Adipocyte (in vitro differentiated cells): Measurements from ENCODE around the gene LDLRAD3.

Source experiments
- DNase-seq: peaks from one replicate; pipeline ENCODE4 v3.0.0-alpha.2; 2015; ENCODE audit warnings: low read depth
- H3K27me3 ChIP-seq: replicated peaks from 2 replicates; pipeline ENCODE4 v1.7.0; 2013; ENCODE audit warnings: mild to moderate bottlenecking, low read length, moderate library complexity; ENCODE audit not compliant: control insufficient read depth, insufficient read depth
- H3K36me3 ChIP-seq: 2 replicates; pipeline ENCODE4 v1.7.0; 2013; ENCODE audit warnings: low read length, mild to moderate bottlenecking, moderate library complexity; ENCODE audit not compliant: control insufficient read depth, insufficient read depth, severe bottlenecking
- H3K4me1 ChIP-seq: 2 replicates; pipeline ENCODE4 v1.7.0; 2013; ENCODE audit warnings: mild to moderate bottlenecking, low read length, moderate library complexity; ENCODE audit not compliant: control insufficient read depth, insufficient read depth
- H3K4me3 ChIP-seq: 2 replicates; pipeline ENCODE4 v1.7.0; 2013; ENCODE audit warnings: mild to moderate bottlenecking, low read length, moderate library complexity
- H3K9ac ChIP-seq: 2 replicates; pipeline ENCODE4 v1.7.0; 2013; ENCODE audit warnings: mild to moderate bottlenecking, low read length, moderate library complexity
- H3K9me3 ChIP-seq: 2 replicates; pipeline ENCODE4 v1.7.0; 2013; ENCODE audit warnings: mild to moderate bottlenecking, low read length, moderate library complexity; ENCODE audit not compliant: control insufficient read depth

The LDLRAD3 gene

GRCh38 chr11:36160091-36160490 is 216.2 kb downstream of the LDLRAD3 start:
- Histone ChIP-seq H3K9ac (no peak overlapping the region), H3K4me1 (peaks cover 21% of the 10 kb centered on the region), H3K36me3 (no peaks in the 10 kb centered on the region), H3K27me3 (no peaks in the 10 kb centered on the region), H3K4me3 (no peak overlapping the region), H3K9me3 (no peaks in the 10 kb centered on the region)
- DNase-seq: no peak

- H3K9ac ChIP-seq: no peak overlapping the region
- peaks cover 16% of the 10 kb centered on the region for H3K4me1 ChIP-seq
- H3K27me3 ChIP-seq: no peaks in the 10 kb centered on the region
- no peaks in the 10 kb centered on the region for H3K36me3 ChIP-seq
- DNase-seq: no peak
- no peak overlapping the region for H3K4me3 ChIP-seq
- H3K9me3 ChIP-seq: no peaks in the 10 kb centered on the region
Measured at GRCh38 chr11:36161572-36161971, 217.7 kb downstream of the LDLRAD3 start.

- no peaks in the 10 kb centered on the region for H3K27me3 ChIP-seq
- no peaks in the 10 kb centered on the region for H3K36me3 ChIP-seq
- DNase-seq: no peak
- H3K4me3 ChIP-seq: no peak overlapping the region
- H3K9me3 ChIP-seq: no peaks in the 10 kb centered on the region
- no peak overlapping the region for H3K9ac ChIP-seq
- peaks cover 10% of the 10 kb centered on the region for H3K4me1 ChIP-seq
Measured at GRCh38 chr11:36162006-36162882, 218.4 kb downstream of the LDLRAD3 start.

GRCh38 chr11:36162883-36163434 is 219.1 kb downstream of the LDLRAD3 start:
- no peak overlapping the region for H3K9ac ChIP-seq
- no peak for DNase-seq
- no peak overlapping the region for H3K4me3 ChIP-seq
- H3K4me1 ChIP-seq: peaks cover 4% of the 10 kb centered on the region
- H3K36me3 ChIP-seq: no peaks in the 10 kb centered on the region
- no peaks in the 10 kb centered on the region for H3K27me3 ChIP-seq
- no peaks in the 10 kb centered on the region for H3K9me3 ChIP-seq

- Histone ChIP-seq H3K36me3 (no peaks in the 10 kb centered on the region), H3K9ac (no peak overlapping the region), H3K27me3 (no peaks in the 10 kb centered on the region), H3K9me3 (no peaks in the 10 kb centered on the region), H3K4me1 (peaks cover 4% of the 10 kb centered on the region), H3K4me3 (no peak overlapping the region)
- no peak for DNase-seq
Measured at GRCh38 chr11:36164506-36165250, 220.8 kb downstream of the LDLRAD3 start.

GRCh38 chr11:36165621-36166397 is 221.9 kb downstream of the LDLRAD3 start:
- Histone ChIP-seq H3K9ac (no peak overlapping the region), H3K4me1 (peaks cover 4% of the 10 kb centered on the region), H3K27me3 (no peaks in the 10 kb centered on the region), H3K9me3 (no peaks in the 10 kb centered on the region), H3K4me3 (no peak overlapping the region), H3K36me3 (no peaks in the 10 kb centered on the region)
- DNase-seq: no peak

- Histone ChIP-seq H3K9me3 (peaks cover 3% of the 10 kb centered on the region), H3K4me3 (no peak overlapping the region), H3K36me3 (no peaks in the 10 kb centered on the region), H3K9ac (no peak overlapping the region), H3K4me1 (peaks cover 4% of the 10 kb centered on the region), H3K27me3 (no peaks in the 10 kb centered on the region)
- no peak for DNase-seq
Measured at GRCh38 chr11:36167073-36167472, 223.2 kb downstream of the LDLRAD3 start.

- Histone ChIP-seq H3K36me3 (no peaks in the 10 kb centered on the region), H3K4me3 (no peak overlapping the region), H3K9me3 (peaks cover 3% of the 10 kb centered on the region), H3K4me1 (peaks cover 4% of the 10 kb centered on the region), H3K27me3 (no peaks in the 10 kb centered on the region), H3K9ac (no peak overlapping the region)
- no peak for DNase-seq
Measured at GRCh38 chr11:36167729-36168128, 223.9 kb downstream of the LDLRAD3 start.

GRCh38 chr11:36177836-36178235 is 234.0 kb downstream of the LDLRAD3 start:
- H3K4me3 ChIP-seq: no peak overlapping the region
- no peaks in the 10 kb centered on the region for H3K36me3 ChIP-seq
- DNase-seq: no peak
- no peaks in the 10 kb centered on the region for H3K27me3 ChIP-seq
- H3K9ac ChIP-seq: no peak overlapping the region
- H3K9me3 ChIP-seq: no peaks in the 10 kb centered on the region
- H3K4me1 ChIP-seq: no peaks in the 10 kb centered on the region

GRCh38 chr11:36186340-36187175 is 242.7 kb downstream of the LDLRAD3 start:
- Histone ChIP-seq H3K4me3 (peak overlapping the region; percentile 15), H3K9ac (no peak overlapping the region), H3K36me3 (no peaks in the 10 kb centered on the region), H3K9me3 (no peaks in the 10 kb centered on the region), H3K27me3 (no peaks in the 10 kb centered on the region), H3K4me1 (peaks cover 16% of the 10 kb centered on the region)
- DNase-seq: peak; percentile 85
